ENCODE data around the gene PLEKHA6.
"Not testable (repeated sequence)": the region's sequence is repeated elsewhere in the genome, so short reads cannot be mapped to it uniquely, and the experiment has no call there.

The PLEKHA6 gene

GRCh38 chr1:204335533-204335932 is 24.2 kb downstream of the PLEKHA6 start:
- DNase-seq: no peak

DNA sequence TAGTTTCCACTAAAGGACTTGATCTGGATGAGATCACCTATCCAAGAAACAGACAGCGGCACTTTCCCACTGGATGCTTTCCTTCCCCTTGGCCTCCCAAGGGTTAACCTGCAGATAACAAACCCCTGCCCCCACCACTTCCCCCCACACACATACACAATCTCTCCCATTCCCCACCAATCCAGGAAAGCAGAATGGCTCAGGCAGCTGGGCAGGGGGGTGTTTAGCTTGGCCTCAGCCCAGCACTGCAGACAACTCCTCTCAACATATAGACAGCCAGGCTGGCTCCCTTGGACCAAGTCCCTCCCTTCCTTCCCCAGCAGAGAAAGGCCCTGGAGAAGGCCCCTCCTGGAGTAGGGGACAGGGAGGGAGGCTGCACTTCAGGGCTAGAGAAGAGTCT is 24.6 kb downstream of the PLEKHA6 start:
- DNase-seq: peak; percentile 24

- no peak for DNase-seq
Measured at GRCh38 chr1:204334455-204334854, 25.3 kb downstream of the PLEKHA6 start.

DNA sequence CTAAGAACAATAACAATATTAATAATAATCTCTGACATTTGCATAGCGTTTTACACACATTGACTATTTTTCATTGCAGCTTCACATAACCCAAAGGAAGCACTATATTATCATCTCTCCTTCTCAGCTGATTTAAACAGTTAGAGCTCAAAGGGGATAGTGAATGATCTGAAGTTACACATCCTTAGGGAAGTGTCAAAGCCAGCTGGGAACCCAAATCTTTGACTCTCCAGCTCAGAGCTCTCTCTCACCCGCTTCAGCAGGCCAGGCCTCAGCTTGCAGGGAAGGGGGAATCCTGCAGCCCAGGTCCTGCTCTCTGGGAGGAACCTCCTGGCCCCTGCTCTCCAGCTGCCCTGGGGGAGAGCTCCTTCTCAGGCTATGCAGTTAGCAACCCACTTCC is 26.3 kb downstream of the PLEKHA6 start:
- DNase-seq: no peak

DNA sequence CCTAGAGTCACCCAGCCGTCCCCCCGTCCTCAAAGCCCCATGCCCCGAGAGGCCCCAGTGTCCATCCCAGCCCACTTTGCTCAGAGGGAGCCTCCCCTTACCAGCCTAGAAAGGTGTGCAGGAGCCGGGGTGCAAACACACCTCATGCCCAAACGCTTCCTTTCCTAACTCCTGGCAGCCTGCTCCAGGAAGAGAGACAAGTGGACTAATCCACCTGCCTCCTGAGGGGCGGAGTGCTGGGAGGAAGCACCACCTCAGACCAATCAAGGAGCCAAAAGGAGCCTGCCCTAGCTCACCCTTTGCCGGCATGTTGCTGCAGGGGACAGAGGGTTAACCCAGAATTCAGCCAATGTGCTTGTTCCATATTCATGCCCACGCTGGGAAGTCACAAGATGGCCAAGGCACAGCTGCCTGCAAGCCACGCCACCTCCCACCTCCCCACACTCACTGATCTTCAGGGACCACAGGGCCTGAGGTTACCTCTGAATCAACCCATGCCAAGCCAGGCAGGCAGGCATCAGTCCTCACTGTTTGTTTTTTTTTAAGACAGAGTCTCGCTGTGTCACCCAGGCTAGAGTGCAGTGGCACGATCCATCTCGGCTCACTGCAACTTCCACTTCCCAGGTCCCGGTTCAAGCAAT is 27.8 kb downstream of the PLEKHA6 start:
- peak; percentile 23 for DNase-seq

- DNase-seq: peak; percentile 21
Measured at GRCh38 chr1:204331275-204331674, 28.5 kb downstream of the PLEKHA6 start.

DNA sequence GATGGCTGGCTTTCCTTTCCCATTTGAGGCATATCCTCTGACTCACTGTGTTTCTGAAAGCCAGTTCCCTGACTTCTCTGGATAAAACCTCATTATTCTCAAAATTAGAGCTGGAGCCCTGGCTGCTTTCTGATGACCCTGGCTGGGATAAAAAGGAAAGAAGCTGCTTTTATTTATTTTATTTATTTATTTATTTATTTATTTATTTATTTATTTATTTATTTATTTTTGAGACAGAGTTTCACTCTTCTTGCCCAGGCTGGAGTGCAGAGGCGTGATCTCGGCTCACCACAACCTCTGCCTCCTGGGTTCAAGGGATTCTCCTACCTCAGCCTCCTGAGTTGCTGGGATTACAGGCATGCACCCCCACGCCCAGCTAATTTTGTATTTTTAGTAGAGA is 31.9 kb downstream of the PLEKHA6 start:
- DNase-seq: not testable (repeated sequence)

DNA sequence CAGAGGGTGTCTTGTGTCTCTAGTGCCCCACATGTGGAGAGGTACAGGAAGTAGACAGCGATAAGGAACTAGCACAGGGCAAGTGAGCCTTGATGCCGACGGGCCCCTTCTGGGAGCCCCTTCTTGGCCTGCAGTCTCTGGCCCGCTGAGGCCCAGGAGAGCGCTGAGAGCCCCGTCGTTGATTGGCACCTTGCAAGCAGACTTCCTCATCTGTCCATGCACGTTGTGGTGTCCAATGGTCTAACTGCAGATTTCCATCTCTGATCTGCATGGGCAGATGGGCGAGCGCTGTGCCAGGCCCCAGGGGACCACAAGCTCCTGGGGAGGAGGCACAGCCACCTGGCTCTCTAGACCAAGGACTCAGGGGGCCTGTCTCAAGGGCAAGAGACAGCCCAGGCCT is 32.4 kb downstream of the PLEKHA6 start:
- DNase-seq: no peak

GRCh38 chr1:204326771-204327300 is 32.9 kb downstream of the PLEKHA6 start:
- no peak for DNase-seq

DNA sequence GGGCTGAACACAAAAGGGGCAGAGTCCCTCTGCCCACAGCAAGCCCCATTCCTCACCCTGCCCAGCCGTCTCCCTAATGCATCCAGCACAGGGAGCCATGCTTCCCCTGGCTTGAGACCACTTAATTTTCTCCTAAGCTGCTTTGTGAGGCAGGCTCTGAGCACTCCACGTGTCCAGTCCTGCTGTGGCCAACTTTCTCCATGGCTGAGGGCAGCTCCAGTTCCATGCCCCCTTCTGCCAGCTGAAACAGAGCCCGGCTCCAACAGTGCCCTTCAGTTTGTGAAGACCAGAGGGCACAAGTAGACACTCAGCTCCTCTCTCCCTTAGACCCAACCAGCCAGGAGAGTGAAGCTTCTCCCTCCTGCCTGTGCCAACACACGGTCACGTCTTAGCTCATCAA is 33.8 kb downstream of the PLEKHA6 start:
- no peak for DNase-seq

DNA sequence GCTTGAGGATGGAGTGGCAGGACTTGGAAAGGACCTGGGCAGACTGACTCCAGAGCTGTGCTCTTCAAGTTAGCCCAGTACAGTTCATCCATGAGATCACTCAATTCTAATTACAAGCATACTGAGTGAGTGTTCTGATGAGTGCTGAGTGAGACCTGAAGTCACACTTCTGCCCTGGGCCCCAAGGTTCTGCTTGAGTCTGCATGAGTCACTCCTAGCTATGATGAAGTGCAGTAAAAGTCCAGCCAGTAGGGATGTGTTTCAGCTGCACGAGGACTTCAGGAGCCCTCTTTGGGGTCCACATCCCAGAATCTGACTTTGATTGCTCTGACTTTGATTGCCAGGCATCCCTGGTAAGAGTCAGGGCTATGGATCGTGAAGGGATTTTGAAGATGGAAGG is 35.8 kb downstream of the PLEKHA6 start:
- DNase-seq: no peak

- no peak for DNase-seq
Measured at GRCh38 chr1:204322339-204322868, 37.3 kb downstream of the PLEKHA6 start.

- DNase-seq: no peak
Measured at GRCh38 chr1:204321665-204322064, 38.1 kb downstream of the PLEKHA6 start.

- DNase-seq: no peak
Measured at GRCh38 chr1:204321051-204321450, 38.7 kb downstream of the PLEKHA6 start.

DNA sequence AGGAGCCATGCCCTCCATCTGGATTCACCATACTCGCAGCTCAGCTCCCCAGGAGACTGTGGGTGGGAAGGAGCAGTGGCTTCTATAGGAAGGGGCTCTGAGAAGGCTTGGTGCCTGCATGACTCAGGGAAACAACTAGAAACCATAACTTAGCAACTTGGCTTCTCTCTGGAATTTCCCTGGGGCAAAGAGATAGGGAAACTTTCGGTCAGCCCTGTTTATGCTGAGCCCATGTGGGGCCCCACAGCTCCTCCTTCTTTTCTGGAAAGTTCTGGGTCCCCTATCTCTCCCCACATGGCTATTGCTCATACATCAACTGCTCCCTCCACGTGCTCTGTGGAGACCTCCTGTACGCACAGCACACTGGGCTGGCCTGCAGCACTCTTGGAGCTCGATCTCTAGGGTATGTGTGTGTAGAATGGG is 39.3 kb downstream of the PLEKHA6 start:
- DNase-seq: no peak

GRCh38 chr1:204319462-204319861 is 40.3 kb downstream of the PLEKHA6 start:
- DNase-seq: no peak

DNA sequence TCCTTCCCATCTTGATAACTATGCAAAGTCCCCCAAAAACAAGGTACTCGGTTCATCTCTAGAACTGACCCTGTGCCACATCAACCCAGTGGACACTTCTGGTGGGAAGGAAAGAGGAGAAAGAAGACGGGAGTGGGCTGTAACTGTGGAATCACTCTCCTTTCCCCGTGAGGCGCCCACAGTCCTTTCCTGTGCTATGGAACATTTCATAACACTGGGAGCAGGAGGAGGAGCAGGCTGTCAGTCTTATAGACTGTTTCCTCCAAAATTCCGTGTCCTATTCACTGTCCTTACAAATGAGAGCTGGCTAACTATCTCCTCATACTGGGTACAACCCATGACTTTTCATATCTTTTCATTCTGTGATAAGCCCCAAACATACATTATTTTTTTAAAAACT is 40.7 kb downstream of the PLEKHA6 start:
- no peak for DNase-seq

- no peak for DNase-seq
Measured at GRCh38 chr1:204318324-204318723, 41.4 kb downstream of the PLEKHA6 start.

DNA sequence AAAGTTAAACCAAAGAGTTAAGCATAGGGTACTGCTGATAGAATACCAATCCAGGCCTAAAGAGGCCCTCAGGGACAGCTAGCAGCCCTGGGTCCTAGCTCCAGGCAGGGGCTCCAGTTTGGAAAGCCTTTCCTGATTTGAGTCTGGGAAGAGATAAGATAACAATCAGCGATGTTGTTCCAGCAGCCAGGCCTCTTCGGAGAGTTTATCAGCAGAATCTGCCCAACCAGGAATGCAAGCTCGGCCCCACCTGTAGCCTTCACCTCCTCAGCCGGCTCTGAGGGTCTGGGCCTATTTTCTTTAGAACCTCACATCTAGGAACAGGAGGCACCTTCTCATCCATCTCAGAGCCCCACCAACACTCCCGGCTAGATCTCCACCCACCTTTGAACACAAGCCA is 42.6 kb downstream of the PLEKHA6 start:
- no peak for DNase-seq

GRCh38 chr1:204316164-204316563 is 43.6 kb downstream of the PLEKHA6 start:
- no peak for DNase-seq

- no peak for DNase-seq
Measured at GRCh38 chr1:204314893-204315658, 44.7 kb downstream of the PLEKHA6 start.

- DNase-seq: peak; percentile 84
Measured at GRCh38 chr1:204314171-204314892, 45.4 kb downstream of the PLEKHA6 start.

DNA sequence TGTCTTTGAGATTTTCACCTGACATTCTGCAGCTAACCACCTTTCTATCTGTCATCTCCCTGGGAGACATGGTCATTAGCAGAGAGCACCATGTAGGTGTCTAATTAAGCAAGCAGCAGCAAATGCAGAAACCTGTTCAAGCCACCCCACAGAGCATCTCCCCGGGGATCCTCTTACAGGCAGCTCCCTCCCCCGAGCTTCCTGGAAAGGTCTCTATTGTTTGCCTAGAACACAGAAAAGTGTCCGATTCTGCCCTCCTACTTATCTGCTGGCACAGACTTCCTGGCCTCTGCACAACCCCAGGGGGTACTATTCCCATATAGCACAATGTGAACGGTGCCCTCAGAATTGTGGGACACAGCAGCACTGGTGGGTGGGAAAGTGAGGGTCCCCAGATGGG is 46.1 kb downstream of the PLEKHA6 start:
- peak; percentile 82 for DNase-seq

Measured in NCI-H69 (cell line).